Right renal cortex interstitium (tissue), 3 donors: Measurements from ENCODE around the gene LYRM4. TPM values are rescaled to one million over a fixed set of nuclear protein-coding genes. Genes with fewer than 3 reads are reported as not detected.

ENCODE experiments used
- DNase-seq, 3 donors: peaks; one replicate each; pipeline ENCODE4 v3.0.0-alpha.2; 2013; ENCODE audit warnings: low read depth in 3 of 3, low spot score in 2 of 3
- polyA plus RNA-seq, 3 donors: library from polyadenylated mRNA; unstranded; fragments of 120-200 nt; gene quantifications; one replicate each; pipeline ENCODE4 v1.2.1, GENCODE V29; 2013; ENCODE audit not compliant: insufficient read length in 3 of 3

LYRM4 gene
- polyA plus RNA-seq, 3 donors, result 41.3 to 43.6 (median 43.1) TPM

DNA sequence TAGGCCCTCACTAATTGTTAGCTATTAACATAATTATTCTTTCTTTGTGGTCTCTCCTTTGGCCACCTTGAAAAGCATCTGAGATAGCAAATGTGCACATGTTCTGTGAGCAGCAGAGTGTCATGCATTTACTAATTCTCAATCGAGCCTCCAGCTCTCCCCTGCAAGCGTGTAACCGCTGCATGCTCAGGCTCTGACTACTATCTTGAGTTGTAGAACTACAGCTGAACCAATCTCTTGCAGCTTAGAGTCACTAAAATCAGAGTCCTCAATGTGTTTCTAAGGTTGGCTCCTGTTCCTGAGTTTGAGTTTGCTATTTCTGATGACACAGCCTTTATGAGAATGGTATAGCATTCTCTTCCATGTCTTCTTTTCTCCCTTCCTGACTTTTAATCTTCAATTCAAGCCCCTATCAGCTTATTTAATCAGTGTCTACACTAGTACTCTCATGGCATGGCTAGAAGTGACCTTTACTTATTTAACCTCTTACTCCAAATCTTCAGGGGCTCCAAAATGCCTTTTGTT lies 110.1 kb downstream of the LYRM4 start:
- DNase-seq, result no peak

DNA sequence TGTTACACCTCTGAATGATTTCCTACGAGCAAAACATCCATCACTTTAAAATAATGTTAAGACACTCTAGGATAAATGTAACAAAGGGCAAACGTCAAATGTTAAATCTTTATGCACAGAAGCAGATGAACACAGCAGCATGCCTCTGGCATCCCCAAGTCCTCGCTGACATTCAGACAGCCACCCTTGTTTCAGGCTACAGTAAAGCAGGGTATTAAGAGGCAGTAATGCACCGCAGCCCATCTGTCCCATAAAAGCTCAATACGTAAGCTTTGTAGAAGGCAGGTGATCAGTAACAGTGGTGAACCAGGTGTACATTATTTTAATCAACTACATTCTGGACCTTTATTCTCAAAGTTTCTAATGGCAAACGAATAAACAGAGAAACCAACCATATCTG lies 110.9 kb downstream of the LYRM4 start:
- no peak for DNase-seq

DNA sequence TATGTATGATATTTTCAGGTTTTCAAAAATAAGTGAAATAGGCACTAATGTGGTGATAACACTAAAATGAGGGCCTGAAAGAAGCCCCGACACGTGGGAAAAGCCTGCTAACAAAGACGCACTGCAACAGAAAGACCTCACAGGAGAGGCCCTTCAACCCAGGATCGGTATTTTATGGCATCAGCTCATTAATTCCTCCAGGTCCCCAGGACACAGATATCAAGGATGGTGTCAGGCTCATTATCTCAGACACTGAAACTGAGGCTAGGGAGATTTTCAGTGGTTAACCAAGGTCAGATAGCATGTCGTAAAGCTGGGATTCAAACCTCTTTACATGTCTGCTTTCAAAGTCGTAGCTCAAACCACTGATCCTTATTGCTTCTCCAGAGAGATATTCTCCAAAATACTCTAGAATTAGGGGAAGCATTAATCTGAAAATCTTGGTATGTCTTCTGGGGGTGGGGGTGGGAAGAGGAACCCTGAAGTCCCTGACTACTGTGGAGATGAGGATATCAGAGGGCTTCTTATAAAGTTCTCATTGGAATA lies 111.5 kb downstream of the LYRM4 start:
- DNase-seq, result no peak

DNA sequence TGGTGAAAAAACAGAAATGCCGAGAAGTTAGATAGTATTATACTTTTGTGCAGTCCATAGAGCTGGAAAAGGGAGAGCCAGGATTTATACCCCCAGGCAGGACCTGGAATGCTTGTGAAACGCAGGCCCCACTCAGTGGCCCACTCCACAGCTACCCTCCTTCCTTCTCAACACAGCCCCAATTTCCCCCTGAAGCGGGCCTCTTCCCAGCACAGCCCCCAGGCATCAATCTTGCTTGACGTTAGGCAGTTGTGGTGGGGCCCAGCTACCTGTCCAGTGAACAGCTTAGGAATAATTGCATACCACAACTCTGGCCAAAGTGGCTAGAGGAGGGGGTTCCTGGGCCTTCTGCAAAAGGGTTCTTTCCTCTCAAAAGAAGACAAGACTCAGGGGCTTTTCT lies 114.4 kb downstream of the LYRM4 start:
- no peak for DNase-seq

DNA sequence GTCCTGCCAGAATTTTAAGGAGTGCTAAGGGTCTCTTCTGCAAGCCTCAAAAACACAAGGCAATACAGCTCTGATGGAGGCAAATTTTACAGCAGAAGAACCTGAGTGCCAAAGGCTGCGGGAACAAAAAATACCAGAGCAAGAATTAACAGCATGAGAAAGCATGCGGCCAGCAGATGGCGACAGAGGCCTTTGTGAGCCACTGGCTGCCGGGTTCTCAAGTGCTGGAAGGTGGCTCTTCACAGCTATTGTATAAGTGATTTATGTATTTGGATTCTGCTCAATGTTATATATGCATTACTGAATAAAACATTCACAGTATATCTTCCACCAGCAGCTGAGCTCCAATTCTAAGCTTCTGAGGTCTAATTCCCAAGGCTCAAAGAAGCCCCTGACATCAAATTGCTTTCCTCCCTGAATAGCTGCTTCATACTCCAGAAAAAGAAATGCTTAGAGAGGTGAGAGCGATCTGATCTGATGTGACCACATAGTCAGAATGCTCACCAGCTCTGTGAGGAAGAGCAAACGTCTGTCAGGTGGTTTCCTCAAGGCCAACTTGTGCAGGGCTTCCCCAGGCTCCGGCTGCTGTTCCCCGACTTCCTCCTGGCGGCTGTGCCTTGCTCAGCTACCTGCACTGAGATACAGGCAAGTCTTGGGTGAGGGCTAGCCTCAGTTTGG lies 117.0 kb downstream of the LYRM4 start:
- peak; percentile 67 to 81 (median 73) for DNase-seq

DNA sequence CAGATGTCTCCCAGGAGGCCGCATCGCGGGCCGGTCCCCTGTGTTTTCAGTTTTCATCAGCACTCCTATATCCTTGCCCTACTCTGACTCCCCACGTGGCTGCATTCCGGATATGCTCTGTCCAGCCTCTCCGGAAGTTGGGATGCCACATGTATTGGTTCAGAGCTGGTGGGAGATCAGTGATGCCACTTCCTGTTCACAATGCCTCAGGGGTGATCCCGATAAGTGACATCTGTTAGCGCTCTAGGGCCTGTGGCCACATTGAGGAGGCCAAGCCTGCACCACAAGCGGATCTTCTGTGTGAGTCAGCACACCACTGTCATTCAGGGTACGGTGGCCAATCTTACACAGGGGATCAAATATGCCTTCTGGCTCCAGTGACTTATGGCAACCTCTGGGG lies 117.8 kb downstream of the LYRM4 start:
- no peak for DNase-seq

DNA sequence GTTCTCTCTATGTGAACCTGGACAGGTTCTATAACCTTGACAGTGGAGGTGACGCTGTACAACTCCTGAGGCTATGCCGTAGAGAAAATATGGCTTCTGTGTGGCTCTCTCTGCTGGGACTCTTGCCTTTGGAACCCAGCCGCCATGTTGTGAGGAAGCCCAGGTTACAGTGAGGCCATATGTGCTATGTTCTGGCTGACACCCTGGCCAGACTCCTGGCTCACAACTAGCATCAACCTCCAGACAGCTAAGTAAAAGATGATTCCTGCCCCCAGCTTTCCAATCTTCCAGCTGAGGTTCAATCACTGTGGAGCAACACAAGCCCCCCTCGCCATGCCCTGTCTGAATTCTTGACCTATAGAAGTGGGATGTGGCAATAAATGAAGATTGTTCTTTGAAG lies 118.6 kb downstream of the LYRM4 start:
- no peak for DNase-seq

DNA sequence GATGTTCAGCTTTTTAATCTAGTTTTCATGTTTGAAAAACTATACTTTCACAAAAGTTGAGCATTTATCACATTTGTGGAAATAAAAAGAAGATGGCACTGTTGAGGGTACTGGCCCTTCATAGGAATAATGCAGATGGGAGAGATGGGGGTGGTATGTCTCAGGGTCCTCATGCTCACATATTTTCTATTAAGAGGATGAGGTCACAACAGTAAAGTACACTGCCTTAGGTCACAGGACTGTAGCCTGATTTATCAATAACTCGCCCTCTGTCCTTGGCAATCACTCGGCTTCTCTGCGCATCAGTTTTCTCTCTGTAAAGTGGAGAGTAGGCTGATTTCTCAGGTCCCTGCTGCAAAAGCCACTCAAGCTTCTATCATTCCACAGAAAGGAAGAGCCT lies 119.7 kb downstream of the LYRM4 start:
- no peak for DNase-seq

DNA sequence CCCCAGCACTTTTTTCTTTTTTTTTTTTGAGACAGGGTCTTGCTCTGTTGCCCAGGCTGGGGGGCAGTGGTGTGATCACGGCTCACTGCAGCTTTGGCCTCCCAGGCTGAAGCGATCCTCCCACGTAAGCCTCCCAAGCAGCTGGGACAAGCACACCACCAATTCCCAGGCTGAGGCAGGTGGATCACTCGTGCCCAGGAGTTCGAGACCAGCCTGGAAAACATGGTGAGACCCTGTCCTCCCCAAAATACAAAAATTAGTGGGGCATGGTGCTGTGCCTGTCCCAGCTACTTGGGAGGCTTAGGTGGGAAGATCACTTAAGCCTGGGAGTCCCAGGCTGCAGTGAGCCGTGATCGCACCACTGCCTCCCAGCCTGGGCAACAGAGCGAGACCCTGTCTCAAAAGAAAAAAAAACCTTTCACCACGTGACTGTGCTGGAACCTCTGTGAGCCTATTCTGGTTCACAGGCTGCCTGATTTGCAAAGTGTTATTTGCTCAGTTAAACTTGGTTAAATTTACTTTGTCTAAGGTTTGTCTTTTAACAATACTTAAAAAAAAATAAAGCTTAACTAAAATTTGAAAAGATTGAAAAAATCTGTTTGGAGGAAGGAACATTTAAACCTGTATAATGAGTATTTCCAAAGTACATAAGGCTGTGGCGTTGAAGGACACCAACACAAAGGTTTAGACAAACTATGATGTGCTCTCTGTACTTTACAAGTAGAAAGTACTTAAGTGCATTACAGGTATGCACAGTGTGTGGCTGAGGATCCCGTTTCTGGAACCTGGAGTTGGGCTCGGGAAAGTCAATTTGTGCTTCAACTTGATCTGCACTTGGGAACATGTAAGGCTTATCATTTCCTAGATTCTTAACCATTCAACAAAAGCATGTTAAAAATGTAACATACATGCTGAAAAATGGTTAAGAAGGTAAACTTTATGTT lies 120.7 kb downstream of the LYRM4 start:
- DNase-seq, result no peak

DNA sequence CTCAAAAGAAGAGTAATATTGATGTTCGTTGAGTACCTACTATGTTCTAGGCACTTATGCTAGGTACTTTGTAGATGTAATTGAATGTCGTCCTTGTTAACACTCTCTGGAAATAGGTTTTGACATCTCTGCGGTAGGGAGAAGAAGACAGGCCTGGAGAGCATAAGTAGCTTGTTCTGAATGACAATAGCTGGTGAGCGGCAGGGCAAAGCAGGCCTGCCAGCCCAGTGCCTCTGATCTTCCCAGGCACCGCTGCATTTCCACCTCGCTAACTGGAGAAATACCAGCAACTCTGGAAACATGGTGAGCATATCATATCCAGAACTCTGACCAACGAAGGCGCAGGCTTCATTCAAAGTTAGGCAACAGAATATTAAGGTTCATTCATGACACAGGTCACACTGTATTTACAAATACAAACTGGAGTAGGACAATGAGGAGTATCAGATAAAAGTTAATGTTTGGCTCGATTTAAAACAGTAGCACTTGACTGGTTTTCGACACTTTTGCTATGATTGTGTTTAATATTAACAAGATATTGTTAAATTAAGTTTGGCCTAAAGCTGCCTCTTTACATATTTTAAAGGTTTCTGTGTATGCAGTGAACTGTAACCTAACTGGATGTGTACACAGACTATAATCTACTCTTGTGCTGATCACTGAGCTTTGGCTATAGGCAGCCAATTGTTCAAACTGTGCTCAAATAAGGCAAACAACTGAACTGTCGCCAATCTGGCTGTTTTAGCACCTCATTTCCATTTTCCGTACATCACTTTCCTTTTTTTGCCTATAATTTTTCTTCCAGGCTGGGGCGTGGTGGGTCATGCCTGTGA lies 121.5 kb downstream of the LYRM4 start:
- no peak for DNase-seq

DNA sequence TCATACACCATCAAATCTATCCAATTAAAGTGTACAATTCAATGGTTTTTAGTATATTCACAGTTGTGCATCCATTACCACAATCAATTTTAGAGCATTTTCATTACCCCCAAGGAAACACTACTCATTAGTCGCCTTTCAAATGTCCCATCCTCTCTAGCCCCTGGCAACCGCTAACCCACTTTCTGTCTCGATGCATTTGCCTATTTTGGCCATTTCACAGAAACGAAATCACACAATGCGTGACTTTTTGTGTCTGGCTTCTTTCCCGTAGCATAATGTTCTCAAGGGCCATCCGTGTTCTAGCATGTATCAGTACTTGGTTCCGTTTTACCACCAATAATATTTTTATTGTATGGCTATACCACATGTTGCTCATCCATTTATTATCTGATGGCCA lies 123.9 kb downstream of the LYRM4 start:
- no peak for DNase-seq

DNA sequence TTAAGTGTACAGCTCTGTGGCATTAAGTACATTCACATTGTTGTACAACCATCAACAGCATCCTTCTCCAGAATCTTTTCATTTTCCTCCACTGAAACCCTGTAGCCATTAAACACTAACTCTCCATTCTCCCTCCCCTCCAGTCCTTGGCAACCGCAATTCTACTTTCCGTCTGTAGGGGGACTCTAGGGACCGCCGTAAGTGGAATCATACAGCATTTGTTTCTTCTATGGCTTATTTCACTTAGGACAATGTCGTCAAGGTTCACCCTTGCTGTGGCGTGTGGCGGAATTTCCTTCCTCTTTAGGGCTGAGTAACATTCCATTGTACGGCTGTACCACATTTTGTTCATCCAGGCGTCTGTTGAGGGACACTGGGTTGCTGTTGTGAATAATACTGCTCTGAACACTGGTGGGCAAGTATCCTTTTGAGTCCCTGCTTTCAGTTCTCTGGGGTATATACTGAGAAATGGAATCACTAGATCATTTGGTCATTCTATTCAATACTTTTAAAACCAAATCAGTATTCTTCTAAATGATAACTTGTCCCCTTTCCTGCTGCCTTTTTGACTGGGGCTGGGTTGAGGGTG lies 124.9 kb downstream of the LYRM4 start:
- no peak for DNase-seq

DNA sequence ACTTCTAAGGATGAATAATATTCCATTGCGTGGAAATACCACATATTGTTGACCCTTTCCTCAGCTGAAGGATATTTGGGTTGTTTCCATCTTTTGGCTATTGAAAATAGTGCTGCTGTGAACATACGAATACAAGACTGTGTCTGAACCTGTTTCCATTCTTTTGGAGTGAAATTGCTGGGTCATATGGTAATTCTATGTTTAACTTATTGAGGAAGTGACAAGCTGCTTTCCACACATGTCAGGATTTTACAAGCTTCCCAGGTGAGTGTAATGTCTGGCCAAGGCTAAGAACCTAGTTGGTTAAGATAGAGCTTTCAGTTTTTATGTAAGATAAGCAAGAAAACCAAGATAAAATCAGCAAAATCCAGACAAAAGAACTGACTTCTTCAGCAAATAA lies 126.8 kb downstream of the LYRM4 start:
- DNase-seq, result no peak

DNA sequence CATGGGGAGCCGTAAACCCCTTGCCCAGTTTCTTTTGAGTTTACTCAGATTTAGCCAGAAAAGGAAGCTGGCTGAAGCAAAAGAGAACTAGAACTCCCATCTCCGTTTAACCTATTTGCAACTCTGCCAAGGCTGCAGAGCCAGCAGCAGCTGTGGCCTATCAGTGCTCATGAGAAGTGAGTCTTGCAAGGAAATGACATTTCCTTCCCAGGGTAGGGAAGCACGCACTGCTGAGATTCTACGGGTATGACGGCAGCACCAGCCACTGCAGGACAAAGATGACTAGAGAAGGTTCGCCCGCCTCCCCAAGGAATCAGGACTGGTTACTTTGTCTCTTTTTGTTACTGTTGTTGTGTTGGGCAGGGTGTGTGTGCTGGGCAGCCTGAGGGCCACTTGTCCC lies 128.0 kb downstream of the LYRM4 start:
- DNase-seq, result peak; percentile 38 to 64 (median 55)

DNA sequence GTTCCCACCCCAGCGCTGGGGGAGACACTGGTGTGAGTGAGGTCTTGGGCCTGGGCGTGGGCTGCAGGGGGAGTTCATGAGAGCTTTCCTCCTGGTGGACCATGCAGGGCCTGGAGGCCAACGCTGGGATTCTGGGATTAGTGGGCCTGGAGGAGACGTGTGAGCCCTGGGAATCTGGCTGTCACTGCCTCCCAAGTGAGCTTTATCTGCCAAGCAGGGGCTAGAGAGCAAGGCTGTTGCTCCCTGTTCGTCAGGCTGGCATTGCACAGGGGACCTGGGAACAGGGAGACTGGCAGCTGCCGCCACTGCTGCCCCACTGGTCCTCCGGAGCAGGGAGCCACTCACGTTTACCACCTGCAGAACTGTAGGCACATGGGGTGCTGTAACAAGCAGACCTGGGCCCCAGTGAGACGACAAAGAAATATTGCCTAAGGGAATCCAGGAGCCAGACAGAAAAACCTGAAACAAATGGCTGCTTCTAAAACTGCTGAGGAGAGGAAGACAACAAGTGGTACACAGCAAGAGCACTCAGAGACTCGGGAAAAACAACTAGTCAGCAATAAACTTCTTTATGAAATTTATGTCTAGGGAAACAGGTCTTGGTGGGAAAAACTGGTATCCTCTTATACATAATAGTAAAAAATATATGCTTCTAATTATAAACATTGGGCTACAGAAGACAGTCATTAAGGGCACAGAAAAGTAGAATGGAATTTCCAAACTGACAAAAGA lies 130.4 kb downstream of the LYRM4 start:
- no peak for DNase-seq

DNA sequence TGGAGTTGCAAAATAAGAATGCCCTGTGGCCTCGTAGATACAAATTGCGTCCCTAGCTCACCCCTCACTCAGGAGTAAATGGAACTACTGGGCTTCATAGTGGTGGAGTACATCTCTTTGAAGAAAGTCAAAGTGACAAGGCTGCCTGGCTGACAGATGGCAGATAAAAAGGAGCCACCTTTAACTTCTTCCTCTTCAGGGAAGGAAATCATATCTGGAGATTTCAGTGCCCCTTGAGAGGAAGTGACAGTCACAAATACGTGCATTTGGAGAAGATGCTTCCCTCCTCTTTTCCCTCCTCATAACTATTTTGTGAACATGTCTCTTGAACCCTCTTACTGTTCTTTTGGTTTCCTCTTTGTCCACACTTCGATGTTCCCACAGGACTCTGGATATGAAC lies 132.4 kb downstream of the LYRM4 start:
- no peak for DNase-seq

DNA sequence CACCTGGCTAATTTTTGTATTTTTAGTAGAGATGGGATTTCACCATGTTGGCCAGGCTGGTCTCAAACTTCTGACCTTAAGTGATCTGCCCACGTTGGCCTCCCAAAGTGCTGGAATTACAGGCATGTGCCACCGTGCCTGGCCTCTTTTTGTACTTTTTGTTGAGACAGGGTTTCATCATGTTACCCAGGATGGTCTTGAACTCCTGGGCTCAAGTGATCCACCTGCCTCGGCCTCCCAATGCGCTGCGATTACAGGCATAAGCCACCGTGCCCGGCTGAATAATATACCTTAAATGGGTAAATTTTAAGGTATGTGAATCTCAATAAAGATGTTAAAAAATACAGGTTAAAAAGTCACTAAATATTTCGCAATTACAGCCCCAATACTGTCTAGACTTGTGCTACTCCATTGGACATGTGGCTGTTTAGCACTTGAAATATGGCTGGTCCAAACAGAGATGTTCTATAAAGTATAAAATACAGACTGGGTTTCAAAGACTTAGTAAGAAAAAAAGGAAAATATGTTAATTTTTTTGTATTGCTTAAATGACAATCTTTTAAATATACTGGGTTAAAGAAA lies 133.6 kb downstream of the LYRM4 start:
- no peak for DNase-seq

DNA sequence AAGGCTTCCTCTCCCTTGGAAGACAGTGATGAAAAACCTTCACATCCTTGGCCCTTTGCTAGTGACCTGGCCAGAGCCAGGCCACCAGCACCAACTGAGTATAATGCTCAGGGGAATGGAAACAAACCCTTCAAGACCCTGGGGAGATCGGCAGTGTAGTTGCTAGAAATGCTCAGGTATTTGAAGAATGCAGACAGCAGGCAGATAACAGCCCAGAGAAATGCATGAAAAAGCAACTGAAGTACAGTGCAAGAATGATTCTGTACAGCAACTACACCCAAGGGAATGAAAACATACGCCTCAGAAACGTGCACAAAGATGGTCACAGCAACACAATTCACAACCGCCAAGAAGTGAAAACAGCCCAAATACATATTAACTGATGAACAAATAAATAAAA lies 134.5 kb downstream of the LYRM4 start:
- DNase-seq, result no peak
